ENCODE data around the gene RPTOR.
"Not testable (repeated sequence)": the region's sequence is repeated elsewhere in the genome, so short reads cannot be mapped to it uniquely, and the experiment has no call there.

The RPTOR gene

DNA sequence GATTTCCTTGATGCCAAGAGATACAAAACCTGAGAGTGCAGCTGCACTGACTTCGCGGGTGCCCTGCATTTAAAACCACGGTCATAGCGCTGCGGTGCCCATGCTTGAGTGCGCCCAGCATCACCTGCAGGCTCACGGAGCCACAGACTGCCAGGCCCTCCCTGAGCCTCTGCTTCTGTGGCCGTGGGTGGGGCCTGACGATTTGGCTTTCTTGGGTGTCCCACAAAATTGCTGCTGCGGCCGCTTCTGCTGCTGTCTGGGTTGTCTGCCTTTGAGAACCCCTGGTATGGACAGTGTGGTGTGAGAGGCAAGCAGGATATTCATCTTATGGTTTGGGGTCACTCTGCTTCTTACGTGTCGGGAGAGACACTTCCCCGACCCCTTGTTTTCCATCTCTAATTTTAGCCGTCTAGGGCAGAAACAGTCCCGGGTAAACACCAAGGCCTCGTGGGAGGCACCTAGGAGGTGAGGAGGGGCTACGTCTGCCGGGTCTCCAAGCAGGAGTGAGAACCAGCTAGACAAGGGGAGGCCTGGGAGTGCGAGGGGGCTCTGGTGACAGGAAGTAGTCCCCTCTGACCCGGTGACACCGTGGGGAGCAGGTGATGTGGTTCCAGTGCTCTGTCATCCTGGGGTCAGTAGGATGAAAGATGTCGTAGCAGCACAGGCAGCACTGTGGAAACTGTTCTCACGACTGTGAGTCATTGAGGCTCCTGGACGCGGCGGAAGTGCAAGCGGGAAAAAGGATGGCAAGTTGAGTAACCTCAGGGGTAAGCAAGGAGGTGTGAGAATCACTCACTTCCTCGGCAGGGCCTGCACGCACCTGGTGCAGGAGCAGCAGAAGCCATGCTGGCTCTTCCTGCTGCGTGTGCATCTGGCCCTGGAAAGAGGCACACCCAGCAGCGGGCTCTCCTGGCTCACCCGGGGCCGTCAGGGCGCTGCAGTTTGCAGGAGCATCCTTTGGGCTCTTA, 176.3 kb downstream of the RPTOR start:
- no peak for DNase-seq (ENCODE audit: low spot score)

- DNase-seq (ENCODE audit: low spot score) = no peak
Observed at GRCh38 chr17:80722661-80723060, 178.0 kb downstream of the RPTOR start.

DNA sequence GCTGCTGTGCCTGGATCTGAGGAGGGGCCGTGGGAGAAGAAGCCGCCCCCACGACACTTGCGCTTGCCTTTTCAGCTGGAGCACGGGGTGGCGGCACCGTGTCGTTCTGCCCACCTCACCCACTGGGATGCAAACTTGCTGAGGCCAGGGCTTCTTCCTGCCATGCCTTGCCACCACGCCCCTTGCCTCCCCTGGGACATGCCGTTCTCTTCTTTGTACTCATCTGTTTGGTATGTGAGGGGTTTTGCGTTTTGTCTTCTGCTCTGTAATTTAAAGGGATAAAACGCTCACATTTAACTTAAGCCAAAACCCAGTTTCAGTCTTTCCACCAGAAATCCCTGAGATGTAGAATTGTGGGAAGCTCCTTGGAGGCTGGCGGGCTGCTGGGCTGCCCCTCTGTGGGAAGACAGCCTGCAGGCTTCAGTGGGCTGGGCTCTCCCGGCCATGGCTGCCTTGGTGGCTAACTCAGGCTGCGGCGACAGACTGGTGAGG, 180.2 kb downstream of the RPTOR start:
- no peak for DNase-seq (ENCODE audit: low spot score)

DNA sequence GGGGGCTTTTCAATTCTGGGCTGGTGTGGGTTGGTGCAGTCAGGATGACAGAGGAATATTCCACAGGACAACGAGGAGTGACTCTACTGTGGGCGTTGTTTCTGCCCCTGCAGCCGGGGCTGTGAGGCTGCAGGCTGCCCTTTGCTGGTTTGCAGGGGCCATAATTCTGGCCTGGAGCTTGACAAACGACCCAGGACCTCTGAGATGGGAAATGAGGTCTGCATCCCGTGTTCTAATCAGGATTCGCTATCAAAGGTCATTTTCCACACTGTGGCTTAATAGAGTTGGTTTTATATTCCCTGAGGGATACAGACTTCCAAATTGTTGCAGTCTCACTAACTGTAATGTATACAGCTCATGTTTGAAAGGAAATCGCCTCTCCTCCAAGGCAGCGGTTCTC, 180.9 kb downstream of the RPTOR start:
- DNase-seq (ENCODE audit: low spot score) = no peak

- no peak for DNase-seq (ENCODE audit: low spot score)
Observed at GRCh38 chr17:80726558-80727408, 182.1 kb downstream of the RPTOR start.

DNA sequence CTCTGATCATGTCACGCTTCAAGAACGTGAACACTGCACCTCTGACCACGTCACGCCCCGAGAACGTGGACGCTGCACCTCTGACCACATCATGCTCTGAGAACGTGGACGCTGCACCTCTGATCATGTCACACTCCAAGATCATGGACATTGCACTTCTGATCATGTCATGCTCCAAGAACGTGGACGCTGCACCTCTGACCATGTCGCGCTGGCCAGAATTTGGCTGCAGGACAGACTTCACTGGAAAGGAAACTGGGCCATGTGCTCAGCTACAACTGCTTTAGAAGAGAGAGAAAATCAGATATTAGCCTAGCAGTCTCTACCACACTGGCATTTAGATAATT, 182.7 kb downstream of the RPTOR start:
- DNase-seq (ENCODE audit: low spot score) = no peak

DNA sequence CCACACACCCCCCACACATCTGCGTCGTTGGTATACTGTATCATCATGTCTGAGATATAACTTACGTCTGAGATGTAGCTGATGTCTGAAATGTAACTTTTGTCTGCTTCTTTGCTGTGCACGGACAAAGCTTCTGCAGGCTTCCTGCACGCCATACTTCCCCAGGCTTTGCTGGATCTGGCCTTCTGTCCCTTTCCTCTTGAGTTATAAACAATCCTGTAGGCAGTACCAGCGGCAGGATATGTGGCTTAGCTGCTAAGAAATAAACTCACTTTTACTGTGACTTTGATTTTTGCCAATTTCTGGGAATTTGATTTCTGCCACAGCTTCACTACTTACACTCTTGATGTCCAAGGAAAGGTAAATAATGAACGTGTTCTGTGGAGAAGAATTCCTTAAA, 184.4 kb downstream of the RPTOR start:
- DNase-seq (ENCODE audit: low spot score) = no peak

DNA sequence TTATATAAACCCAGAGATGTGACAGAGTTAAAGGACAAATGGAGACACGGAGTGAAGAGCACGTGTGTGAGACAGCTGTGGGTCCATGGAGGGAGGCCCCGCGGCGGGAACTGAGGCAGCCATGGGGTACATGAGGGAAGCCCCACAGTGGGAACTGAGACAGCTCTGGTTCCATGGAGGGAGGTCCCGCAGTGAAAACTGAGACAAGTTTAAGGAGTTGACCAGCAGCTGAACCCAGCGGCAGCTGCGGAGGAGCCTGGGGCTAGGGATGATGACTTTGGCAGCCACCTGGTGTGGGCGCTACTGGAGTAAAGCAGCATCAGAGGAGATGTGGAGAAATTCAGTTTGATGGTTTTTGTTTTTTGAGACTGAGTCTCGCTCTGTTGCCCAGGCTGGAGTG, 185.1 kb downstream of the RPTOR start:
- DNase-seq (ENCODE audit: low spot score) = no peak

- DNase-seq (ENCODE audit: low spot score) = no peak
Observed at GRCh38 chr17:80730739-80731138, 186.1 kb downstream of the RPTOR start.

DNA sequence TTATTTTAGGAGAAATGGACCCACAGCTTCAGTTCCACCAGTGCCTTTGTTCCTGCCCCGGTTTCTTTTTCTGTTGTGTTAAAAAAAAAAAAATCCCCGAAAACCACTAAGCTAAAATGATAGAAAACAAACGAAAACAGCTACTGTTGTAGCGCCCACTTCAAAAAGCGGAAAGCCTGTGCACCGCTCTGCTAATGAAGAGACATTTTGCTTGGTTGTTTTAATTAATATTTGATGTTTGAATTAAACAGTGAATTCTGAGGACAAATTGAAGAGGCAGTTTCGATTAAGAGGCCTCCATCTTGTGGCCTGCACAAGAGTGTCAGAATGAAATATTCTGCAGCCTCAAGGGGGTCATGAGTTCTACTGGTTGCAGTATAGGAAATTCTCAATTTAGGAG, 186.7 kb downstream of the RPTOR start:
- DNase-seq (ENCODE audit: low spot score) = no peak

DNA sequence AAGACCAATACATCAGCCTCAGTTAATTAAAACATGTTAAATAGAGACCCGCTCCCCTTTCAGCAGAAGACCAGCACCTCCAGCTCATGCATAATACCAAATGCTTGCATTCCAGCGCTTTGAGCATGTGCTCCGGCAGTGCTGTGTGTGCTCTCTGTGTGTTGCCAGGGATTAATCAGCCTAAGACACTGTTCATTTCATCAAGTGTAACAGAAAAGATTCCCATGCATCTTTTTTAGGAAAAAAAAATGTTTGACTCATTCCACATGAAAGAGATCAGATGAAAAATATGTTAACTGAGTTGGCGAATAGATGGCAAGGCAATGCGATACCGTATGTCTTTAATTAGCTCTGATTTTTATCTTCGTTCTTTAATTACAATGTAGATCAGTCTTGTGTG, 187.6 kb downstream of the RPTOR start:
- no peak for DNase-seq (ENCODE audit: low spot score)

DNA sequence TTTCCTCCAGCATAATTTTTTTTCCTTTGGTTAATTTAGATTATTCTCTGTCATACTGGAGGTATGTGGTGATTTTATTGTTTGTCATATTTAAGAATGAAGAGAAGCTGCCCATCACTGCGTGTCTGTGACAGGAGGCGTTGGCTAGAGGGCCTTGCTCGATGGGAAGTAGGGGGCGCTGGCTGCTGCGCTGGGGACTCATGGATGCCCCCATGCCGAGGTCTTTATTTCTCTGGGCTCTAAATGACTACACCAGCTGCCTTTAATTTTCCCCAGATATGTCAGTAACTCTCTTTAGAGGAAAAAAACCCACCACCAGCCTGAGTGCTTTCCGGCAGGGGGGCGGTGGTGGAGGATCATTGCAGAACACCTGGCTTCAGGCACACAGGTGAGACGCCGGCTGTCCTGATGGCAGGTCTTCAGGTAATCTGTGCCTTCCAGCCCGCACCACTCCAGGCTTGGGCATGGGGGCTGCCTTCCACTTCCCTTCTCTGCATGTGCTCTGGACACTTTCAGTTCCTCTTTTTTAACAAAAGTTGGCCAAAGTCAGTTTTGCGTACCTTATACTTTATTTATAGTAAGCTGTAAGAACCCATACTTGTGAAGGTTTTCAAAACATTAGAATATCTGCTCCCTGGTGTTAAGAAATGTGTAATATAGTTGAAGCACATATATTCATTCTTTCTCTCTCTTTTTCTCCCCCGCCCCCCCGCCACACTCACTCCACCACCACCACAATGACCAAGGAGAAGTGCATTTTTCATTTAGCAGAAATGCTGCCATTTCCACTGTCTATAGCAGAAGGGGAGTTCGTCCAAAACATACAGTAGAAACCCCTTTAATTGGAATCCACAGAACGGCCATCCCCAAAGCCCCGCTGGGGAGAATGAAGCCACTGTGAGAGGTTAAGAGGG, 192.7 kb downstream of the RPTOR start:
- DNase-seq (ENCODE audit: low spot score) = no peak

DNA sequence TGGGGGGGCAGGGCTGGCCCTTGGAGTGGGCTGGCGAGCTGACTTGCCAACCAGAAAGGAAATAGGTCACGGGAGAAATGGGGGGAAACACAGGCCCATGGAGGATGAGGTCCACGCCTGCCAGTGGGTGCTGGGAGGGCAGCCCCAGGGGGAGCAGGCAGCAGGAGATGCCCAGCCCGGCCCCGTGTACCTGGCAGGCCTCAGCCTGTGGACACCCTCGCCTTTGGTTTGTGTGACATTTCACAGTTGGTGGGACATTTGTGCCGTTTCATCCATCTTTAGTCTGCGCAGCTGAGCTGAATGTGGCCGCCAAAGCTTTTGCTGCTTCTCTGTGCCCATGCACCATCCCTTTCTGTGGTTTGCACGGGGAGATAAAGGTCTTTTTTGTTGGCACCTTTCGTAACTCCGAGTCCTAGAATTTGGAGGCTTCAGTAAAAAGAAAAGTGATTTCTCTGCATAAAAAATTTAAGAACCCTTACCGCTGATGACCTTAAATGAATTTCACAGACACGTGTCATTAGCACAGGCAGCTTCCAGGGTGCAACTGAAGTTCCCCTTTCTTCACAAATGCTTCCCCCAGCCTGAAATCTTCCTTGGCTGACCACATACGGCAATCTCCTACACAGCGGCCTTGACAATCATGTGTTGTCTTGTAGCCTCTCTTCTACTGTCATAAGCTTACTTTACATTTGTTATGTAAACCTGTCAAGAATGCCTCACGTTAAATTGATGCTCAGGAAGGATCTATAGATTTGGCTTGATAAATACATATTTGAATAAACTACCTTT, 193.6 kb downstream of the RPTOR start:
- no peak for DNase-seq (ENCODE audit: low spot score)

DNA sequence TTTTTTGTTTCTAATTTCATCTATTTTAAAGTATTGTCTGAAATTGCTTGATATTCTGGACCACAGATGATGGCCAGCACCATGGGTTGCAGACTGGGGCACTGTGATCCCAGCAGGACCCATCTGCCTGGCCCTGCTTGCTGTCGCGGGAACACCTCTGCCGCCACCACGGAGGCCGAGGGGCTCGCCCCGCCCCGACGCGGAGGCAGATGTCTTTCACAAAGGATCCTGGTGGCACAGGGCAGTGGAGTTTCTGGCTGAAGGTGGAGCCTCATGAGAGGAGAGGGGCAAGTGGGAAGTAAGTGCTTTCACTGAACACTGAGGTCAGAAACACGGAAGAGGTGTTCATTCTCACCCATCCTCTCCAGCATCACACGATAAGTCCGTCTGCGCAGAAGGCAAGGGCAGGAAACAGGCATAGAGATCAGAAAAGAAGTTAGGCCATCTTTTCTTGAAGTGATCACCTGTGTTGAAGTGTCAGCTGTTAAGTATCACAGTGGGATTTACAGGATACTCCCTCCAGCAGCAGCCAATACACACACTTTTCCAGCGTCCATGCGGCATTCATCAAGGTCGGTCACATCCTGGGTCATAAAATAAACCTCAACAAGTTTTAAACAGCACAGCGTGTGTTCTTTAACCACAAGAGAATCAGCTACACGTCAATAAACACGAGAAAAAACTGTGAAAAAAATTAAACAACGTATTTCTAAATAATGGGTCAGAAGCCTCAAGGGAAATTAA, 194.5 kb downstream of the RPTOR start:
- no peak for DNase-seq (ENCODE audit: low spot score)

DNA sequence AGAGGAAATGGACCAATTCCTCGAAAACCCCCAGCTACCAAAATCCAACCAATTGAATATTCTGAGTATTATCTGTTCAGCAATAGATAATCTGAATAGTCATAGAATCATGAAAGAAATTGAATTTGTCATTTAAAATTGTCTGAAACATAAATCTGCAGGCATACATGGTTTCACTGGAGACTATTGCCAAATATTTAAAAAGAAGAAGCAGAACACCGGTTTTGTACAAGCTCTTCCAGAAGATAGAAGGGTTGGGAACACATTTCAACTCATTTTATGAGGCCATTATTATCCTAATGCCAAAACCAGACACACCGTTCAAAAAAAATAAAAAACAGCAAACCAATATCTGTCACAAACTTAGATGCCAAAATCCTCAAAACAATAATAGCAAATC, 195.5 kb downstream of the RPTOR start:
- no peak for DNase-seq (ENCODE audit: low spot score)

GRCh38 chr17:80742091-80742490, 197.5 kb downstream of the RPTOR start:
- no peak for DNase-seq (ENCODE audit: low spot score)

GRCh38 chr17:80742581-80743180, 198.0 kb downstream of the RPTOR start:
- no peak for DNase-seq (ENCODE audit: low spot score)

DNA sequence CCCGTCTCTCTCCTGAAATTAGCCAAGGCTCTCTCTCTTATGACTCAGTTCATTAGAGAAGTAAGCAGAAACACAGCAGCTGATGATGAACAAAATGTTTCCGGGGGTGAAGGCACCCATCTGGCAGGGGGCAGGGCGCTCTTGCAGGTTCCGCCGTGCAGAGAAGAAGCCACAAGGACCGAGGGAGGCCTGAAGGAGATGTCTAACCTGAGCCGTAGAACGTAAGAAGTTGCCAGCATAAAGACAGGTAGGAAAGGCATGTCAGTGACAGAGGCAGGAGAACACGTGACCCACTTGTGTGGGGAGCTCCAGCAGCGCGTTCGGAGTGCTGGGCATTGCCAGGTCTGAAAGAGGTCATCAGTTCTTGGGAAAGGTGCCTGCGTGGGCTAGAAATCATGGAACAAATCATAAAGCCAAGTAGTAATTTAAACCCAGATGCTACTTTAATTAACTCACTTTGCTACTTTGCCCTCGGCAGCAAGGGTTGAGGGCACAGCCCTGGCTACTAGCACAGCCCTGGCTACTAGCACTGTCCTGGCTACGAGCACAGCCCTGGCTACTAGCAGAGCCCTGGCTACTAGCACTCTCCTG, 198.6 kb downstream of the RPTOR start:
- DNase-seq (ENCODE audit: low spot score) = no peak

- not testable (repeated sequence) for DNase-seq (ENCODE audit: low spot score)
Observed at GRCh38 chr17:80743973-80744372, 199.3 kb downstream of the RPTOR start.

DNA sequence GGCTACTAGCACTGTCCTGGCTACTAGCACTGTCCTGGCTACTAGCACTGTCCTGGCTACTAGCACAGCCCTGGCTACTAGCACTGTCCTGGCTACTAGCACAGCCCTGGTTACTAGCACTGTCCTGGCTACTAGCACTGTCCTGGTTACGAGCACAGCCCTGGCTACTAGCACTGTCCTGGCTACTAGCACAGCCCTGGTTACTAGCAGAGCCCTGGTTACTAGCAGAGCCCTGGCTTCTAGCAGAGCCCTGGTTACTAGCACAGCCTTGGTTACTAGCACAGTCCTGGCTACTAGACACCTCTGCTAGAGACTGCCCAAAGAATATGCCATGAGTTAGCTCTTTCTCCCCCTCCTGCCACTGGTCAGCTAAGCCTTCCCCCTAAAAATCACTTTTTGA, 200.1 kb downstream of the RPTOR start:
- DNase-seq (ENCODE audit: low spot score) = not testable (repeated sequence)

Measured in hematopoietic multipotent progenitor cell treated with erythropoietin and hydrocortisone succinate and interleukin-3 and kit ligand, for 15 days (in vitro differentiated cells).